GM12865 (cell line): ENCODE data around the gene CHADL.
"Not testable (repeated sequence)": the region's sequence is repeated elsewhere in the genome, so short reads cannot be mapped to it uniquely, and the experiment has no call there.

ENCODE experiments used
- DNase-seq: peaks from one replicate; pipeline ENCODE4 v3.0.0; 2010; ENCODE audit warnings: low read depth
- H3K4me3 ChIP-seq: 2 replicates; pipeline ENCODE4 v1.5.1; 2011; ENCODE audit warnings: mild to moderate bottlenecking, low read depth, low read length, control low read depth
- CTCF ChIP-seq: IDR thresholded peaks from 2 replicates; pipeline ENCODE4 v1.5.1; 2011; ENCODE audit warnings: low read length, control low read depth, low read depth, inconsistent platforms; ENCODE audit not compliant: insufficient read depth; ENCODE audit errors: missing control alignments

The CHADL gene

DNA sequence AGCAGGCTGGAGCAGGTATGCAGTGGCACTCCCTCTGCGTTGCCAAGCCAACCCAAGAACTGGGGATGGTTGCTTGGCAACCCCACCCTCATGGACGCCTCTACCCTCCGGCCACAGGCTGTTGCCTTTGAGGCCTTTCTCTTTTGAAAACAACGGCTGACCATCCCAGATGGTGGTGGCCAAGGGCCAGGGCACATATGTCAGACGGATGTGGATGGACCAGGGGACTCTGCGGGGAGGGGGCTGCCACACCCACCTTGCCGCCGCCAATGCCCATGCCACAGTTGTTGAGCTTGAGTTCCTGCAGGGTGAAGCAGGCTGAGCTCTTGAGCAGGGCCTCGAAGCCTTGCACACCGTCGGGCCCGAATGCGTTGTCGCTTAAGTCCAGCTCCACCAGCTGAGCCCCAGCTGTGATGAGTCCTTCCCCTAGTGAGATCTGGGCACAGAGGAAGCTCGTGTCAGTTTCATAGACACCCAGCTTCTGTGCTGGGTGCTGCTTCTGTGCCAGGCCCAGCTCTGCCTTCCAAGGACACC, 23.7 kb upstream of the CHADL start:
- DNase-seq: no peak
- H3K4me3 ChIP-seq: no peak overlapping the region
- TF ChIP-seq CTCF: no peak

GRCh38 chr22:41263704-41264103, 23.0 kb upstream of the CHADL start:
- no peak for TF ChIP-seq CTCF
- no peak overlapping the region for H3K4me3 ChIP-seq
- DNase-seq: no peak

GRCh38 chr22:41262250-41262765, 21.6 kb upstream of the CHADL start:
- H3K4me3 ChIP-seq: no peak overlapping the region
- no peak for DNase-seq
- TF ChIP-seq CTCF: no peak

DNA sequence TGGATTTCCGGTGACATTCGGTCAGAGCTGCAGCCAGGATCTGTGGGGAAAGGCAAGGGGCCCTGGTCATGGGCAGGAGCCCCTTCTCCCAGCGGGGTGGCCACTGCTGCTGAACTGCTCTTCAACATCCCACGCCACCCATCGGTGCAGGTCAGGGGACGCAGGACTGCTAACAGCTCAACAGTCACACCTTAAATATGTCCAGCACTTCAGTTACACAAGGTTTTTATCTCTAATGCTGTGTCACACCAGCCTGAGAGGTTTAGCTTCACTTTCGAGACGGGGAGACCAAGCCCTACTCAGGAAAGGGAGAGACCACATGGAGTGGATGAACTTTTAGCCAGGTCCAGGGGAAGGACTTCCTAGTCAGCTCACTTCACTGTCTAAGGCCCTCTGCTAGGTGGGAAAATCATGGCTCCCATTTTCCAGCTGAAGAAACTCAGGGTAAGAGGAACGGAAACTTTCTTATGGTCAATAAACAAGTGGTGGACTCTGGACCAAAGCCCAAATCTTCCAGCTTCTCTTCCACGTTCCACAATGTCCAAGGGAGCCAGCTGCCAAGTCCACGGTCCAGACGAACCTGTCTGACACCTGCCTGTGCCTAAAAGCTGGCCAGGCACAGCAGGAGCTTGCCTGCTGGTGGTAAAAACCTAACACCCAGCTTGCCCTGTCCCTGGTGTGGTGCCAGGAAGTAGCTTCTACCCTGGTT, 21.0 kb upstream of the CHADL start:
- no peak overlapping the region for H3K4me3 ChIP-seq
- no peak for DNase-seq
- TF ChIP-seq CTCF: no peak

DNA sequence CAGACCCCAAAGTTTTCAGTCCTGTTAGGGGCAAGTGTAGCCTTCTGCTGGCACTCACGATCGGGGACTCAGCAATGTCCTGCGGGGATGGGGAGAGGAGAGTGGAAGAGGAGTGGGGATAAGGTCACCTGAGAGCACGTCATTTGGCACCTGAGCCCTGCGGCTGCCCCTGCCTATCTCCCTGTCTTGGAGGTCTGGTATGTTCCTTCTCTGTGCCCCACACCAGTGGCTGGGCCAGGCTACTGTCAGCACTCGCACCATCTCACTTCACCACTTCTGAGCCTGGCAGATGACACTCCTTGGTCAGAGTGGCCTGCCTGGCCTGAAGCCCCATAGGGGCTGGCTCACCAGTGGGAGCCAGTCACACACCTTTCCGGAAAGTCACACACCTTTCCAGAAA, 20.1 kb upstream of the CHADL start:
- no peak for DNase-seq
- H3K4me3 ChIP-seq: no peak overlapping the region
- TF ChIP-seq CTCF: no peak

GRCh38 chr22:41259756-41260155, 19.0 kb upstream of the CHADL start:
- not testable (repeated sequence) for DNase-seq

DNA sequence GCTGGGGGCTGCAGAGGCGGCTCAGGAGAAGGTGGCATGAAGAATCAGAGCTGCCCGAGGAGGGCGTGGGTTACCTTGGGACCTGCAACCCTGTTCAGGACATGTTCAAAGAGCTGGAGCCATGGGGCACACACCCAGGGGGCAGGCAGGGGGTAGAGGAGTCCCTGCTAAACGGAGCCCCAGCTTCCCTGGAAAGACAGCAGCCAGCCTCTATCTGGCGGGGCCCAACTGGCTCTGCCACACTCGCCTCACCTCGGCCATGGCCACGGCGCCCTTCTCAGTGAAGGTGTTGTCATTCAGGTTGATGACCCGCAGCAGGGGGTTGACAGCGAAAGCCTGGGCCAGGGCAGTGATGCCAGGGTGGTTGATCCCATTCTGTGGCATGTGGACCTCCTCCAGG, 17.0 kb upstream of the CHADL start:
- DNase-seq: no peak
- no peak overlapping the region for H3K4me3 ChIP-seq

More at GRCh38 chr22:41259756-41260155, 19.0 kb upstream of the CHADL start:
- not testable (repeated sequence) for H3K4me3 ChIP-seq

More for the DNA sequence above, 17.0 kb upstream of the CHADL start:
- no peak for TF ChIP-seq CTCF
